ENCODE measurements around the gene VTI1A. TPM values are rescaled to one million over a fixed set of nuclear protein-coding genes. Genes with fewer than 3 reads are reported as not detected.

VTI1A gene
- total RNA-seq, 1 experiment from 2014 or later = 33.4 TPM

DNA sequence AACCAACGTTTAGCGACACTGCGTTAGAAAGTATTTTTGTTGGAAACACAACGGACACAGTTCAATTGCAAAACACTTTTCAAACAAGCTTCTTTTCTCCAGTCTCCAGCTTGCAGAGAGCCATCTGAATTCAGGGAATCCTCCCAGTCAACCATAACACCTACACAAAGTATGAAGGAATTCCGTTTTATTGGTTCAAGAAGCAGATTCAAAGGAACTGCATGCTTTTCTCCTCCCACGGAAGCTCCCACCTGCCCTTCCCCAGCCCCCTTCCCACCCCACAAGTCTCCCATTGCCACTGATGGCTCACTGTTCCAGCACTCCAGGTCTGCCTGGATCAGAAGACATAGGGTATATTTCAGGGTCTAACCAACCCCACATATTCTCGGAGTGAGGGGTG lies 312.5 kb downstream of the VTI1A start:
- H3K36me3 ChIP-seq = no peaks in the 10 kb centered on the region
- no peak overlapping the region for H3K27ac ChIP-seq
- DNase-seq (ENCODE audit: low read depth in 1 of 2, low spot score in 2 of 2) = no peak

GRCh38 chr10:112761256-112761655 lies 314.2 kb downstream of the VTI1A start:
- no peaks in the 10 kb centered on the region for H3K27me3 ChIP-seq (replicated peaks)
- H3K27ac ChIP-seq = no peak overlapping the region
- no peaks in the 10 kb centered on the region for H3K9me3 ChIP-seq (replicated peaks)
- H3K36me3 ChIP-seq = no peaks in the 10 kb centered on the region
- DNase-seq (ENCODE audit: low read depth in 1 of 2, low spot score in 2 of 2) = no peak
- H3K4me3 ChIP-seq = no peak overlapping the region
- peaks cover 16% of the 10 kb centered on the region for H3K4me1 ChIP-seq (replicated peaks)

More for the DNA sequence above, 312.5 kb downstream of the VTI1A start:
- no peaks in the 10 kb centered on the region for H3K27me3 ChIP-seq (replicated peaks)
- no peak overlapping the region for H3K4me3 ChIP-seq
- no peaks in the 10 kb centered on the region for H3K9me3 ChIP-seq (replicated peaks)
- H3K4me1 ChIP-seq (replicated peaks) = peaks cover 10% of the 10 kb centered on the region

- Histone ChIP-seq H3K4me3 (no peak overlapping the region), H3K4me1 (replicated peaks) (peaks cover 21% of the 10 kb centered on the region), H3K9me3 (replicated peaks) (no peaks in the 10 kb centered on the region), H3K36me3 (no peaks in the 10 kb centered on the region), H3K27me3 (replicated peaks) (no peaks in the 10 kb centered on the region), H3K27ac (peak overlapping the region; percentile 43)
- DNase-seq (ENCODE audit: low read depth in 1 of 2, low spot score in 2 of 2) = peak; percentile 94 to 95
Measured at GRCh38 chr10:112763916-112764520, 317.0 kb downstream of the VTI1A start.

- no peak for DNase-seq (ENCODE audit: low read depth in 1 of 2, low spot score in 2 of 2)
- Histone ChIP-seq H3K9me3 (replicated peaks) (no peaks in the 10 kb centered on the region), H3K4me1 (replicated peaks) (peaks cover 21% of the 10 kb centered on the region), H3K27ac (no peak overlapping the region), H3K36me3 (no peaks in the 10 kb centered on the region), H3K4me3 (no peak overlapping the region), H3K27me3 (replicated peaks) (no peaks in the 10 kb centered on the region)
Measured at GRCh38 chr10:112765717-112766235, 318.8 kb downstream of the VTI1A start.

GRCh38 chr10:112766636-112767035 lies 319.6 kb downstream of the VTI1A start:
- H3K36me3 ChIP-seq = no peaks in the 10 kb centered on the region
- no peak for DNase-seq (ENCODE audit: low read depth in 1 of 2, low spot score in 2 of 2)

DNA sequence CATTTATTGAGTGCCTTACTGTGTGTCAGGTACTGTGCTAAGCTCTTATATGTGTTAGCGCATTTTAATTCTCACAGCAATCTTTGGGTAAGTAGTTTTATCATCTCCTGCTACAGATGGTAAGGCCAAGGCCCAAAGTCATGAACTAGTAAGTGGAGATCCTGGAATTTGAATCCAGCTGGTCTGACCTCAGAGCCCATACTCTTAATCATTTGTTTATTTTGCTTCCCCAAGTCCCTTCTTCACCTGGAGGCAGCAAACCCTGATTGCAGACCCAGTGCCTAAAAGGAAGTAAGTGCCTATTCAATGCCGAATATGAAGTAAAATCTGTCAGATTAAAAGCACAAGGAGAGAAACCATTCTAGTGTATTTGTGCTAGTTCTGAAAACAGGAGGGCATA lies 320.1 kb downstream of the VTI1A start:
- no peaks in the 10 kb centered on the region for H3K36me3 ChIP-seq
- peaks cover 21% of the 10 kb centered on the region for H3K4me1 ChIP-seq (replicated peaks)
- H3K27ac ChIP-seq = no peak overlapping the region
- H3K4me3 ChIP-seq = no peak overlapping the region
- no peaks in the 10 kb centered on the region for H3K27me3 ChIP-seq (replicated peaks)
- no peaks in the 10 kb centered on the region for H3K9me3 ChIP-seq (replicated peaks)
- DNase-seq (ENCODE audit: low read depth in 1 of 2, low spot score in 2 of 2) = no peak

More at GRCh38 chr10:112766636-112767035, 319.6 kb downstream of the VTI1A start:
- Histone ChIP-seq H3K9me3 (replicated peaks) (no peaks in the 10 kb centered on the region), H3K27me3 (replicated peaks) (no peaks in the 10 kb centered on the region), H3K27ac (no peak overlapping the region), H3K4me3 (no peak overlapping the region), H3K4me1 (replicated peaks) (peaks cover 21% of the 10 kb centered on the region)

- Histone ChIP-seq H3K27me3 (replicated peaks) (no peaks in the 10 kb centered on the region), H3K9me3 (replicated peaks) (no peaks in the 10 kb centered on the region), H3K4me3 (no peak overlapping the region), H3K36me3 (no peaks in the 10 kb centered on the region), H3K4me1 (replicated peaks) (peaks cover 21% of the 10 kb centered on the region), H3K27ac (no peak overlapping the region)
- DNase-seq (ENCODE audit: low read depth in 1 of 2, low spot score in 2 of 2) = no peak
Measured at GRCh38 chr10:112768121-112768520, 321.1 kb downstream of the VTI1A start.

GRCh38 chr10:112769081-112769480 lies 322.1 kb downstream of the VTI1A start:
- Histone ChIP-seq H3K9me3 (replicated peaks) (no peaks in the 10 kb centered on the region), H3K27me3 (replicated peaks) (no peaks in the 10 kb centered on the region), H3K36me3 (no peaks in the 10 kb centered on the region), H3K4me1 (replicated peaks) (peaks cover 13% of the 10 kb centered on the region), H3K4me3 (no peak overlapping the region), H3K27ac (no peak overlapping the region)
- DNase-seq (ENCODE audit: low read depth in 1 of 2, low spot score in 2 of 2) = no peak

DNA sequence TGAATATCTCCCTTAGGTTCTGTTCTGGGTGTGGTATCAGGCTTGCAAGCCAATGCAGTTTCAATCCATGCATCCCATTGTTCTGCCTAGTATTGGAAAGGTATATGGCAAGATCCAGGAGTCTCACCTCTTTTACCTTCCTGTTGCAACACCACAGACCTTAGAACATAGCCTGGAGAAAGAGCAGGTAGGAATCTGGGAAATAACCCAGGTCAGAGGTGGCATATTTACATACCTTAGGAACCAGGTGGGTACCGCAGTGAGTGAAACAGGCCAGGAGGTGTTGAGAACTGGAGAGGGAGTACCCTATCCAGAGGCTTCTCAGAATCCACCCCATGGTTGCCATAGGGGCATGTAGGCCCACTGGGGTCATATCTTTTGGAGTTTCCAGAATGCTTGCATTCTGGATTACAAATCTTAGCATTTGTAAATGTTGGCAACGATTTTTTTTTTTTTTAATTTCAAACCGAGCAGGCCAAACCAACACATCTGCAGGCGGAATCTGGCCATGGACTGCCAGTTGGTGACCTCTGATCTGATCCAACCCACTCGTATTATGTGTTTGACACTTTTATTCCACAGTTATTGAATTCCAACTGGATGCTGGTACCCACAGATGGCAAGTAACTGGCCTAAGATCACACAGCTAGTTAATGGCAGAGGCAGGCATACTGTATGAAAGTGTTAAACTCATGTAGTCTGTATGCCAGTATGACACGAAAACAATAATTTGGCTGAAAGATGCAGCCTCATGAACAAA lies 322.8 kb downstream of the VTI1A start:
- H3K9me3 ChIP-seq (replicated peaks) = no peaks in the 10 kb centered on the region
- no peak overlapping the region for H3K4me3 ChIP-seq
- H3K4me1 ChIP-seq (replicated peaks) = peaks cover 7% of the 10 kb centered on the region
- no peak overlapping the region for H3K27ac ChIP-seq
- no peaks in the 10 kb centered on the region for H3K27me3 ChIP-seq (replicated peaks)
- no peak for DNase-seq (ENCODE audit: low read depth in 1 of 2, low spot score in 2 of 2)
- no peaks in the 10 kb centered on the region for H3K36me3 ChIP-seq

GRCh38 chr10:112771733-112772132 lies 324.7 kb downstream of the VTI1A start:
- DNase-seq (ENCODE audit: low read depth in 1 of 2, low spot score in 2 of 2) = no peak
- no peak overlapping the region for H3K4me3 ChIP-seq
- no peaks in the 10 kb centered on the region for H3K9me3 ChIP-seq (replicated peaks)
- H3K36me3 ChIP-seq = no peaks in the 10 kb centered on the region
- peaks cover 5% of the 10 kb centered on the region; the same call in 1 of the 2 replicates for H3K4me1 ChIP-seq (replicated peaks)
- H3K27ac ChIP-seq = no peak overlapping the region
- no peaks in the 10 kb centered on the region for H3K27me3 ChIP-seq (replicated peaks)

- Histone ChIP-seq H3K27ac (no peak overlapping the region), H3K36me3 (no peaks in the 10 kb centered on the region), H3K9me3 (replicated peaks) (no peaks in the 10 kb centered on the region), H3K4me1 (replicated peaks) (0 out of 2 replicates have a peak, but pooled peaks cover 3% of the 10 kb centered on the region), H3K27me3 (replicated peaks) (no peaks in the 10 kb centered on the region), H3K4me3 (no peak overlapping the region)
- no peak for DNase-seq (ENCODE audit: low read depth in 1 of 2, low spot score in 2 of 2)
Measured at GRCh38 chr10:112773783-112774182, 326.8 kb downstream of the VTI1A start.

- Histone ChIP-seq H3K36me3 (no peaks in the 10 kb centered on the region), H3K9me3 (replicated peaks) (no peaks in the 10 kb centered on the region), H3K27ac (no peak overlapping the region), H3K4me1 (replicated peaks) (0 out of 2 replicates have a peak, but pooled peaks cover 3% of the 10 kb centered on the region), H3K27me3 (replicated peaks) (no peaks in the 10 kb centered on the region), H3K4me3 (no peak overlapping the region)
- no peak for DNase-seq (ENCODE audit: low read depth in 1 of 2, low spot score in 2 of 2)
Measured at GRCh38 chr10:112774210-112774609, 327.2 kb downstream of the VTI1A start.

DNA sequence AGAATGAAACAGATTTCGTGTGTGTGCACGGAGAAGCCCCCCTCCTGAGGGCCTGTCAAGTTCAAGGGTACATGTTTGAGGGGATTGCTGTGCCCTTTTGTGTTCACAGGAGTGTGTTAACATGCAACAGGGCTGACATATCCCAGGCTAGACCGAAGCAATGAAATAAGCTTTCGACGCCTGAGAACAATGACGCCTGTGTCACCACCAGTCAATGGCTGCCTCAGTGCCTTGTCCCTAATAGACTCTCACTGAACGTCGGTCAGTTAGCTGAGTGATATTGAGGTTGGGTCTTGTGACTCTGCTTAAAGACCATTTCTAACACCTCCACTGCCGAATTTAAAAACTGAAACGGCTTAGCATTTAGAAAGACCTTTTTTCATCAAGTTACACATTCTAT lies 327.8 kb downstream of the VTI1A start:
- Histone ChIP-seq H3K4me3 (no peak overlapping the region), H3K27ac (no peak overlapping the region), H3K27me3 (replicated peaks) (no peaks in the 10 kb centered on the region), H3K36me3 (no peaks in the 10 kb centered on the region), H3K4me1 (replicated peaks) (0 out of 2 replicates have a peak, but pooled peaks cover 3% of the 10 kb centered on the region), H3K9me3 (replicated peaks) (no peaks in the 10 kb centered on the region)
- no peak for DNase-seq (ENCODE audit: low read depth in 1 of 2, low spot score in 2 of 2)

DNA sequence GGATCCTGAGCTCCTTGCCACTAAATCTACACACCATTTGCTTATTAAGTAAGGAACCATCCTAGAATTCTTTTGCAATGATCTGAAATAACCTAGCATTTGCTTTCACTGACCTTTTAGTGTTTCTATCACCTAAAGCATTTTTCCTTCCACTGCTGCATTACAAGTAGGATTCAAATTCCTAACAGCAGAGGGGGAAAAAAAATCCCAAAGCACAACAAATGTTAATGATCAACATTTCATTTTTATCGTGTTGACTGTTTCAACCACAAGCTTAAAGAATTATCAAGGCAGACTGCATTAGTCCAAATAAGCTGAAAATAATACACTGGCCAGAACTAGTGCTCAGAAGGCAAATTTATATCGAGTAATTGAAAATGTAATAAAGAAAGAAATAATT lies 328.4 kb downstream of the VTI1A start:
- Histone ChIP-seq H3K27me3 (replicated peaks) (no peaks in the 10 kb centered on the region), H3K9me3 (replicated peaks) (no peaks in the 10 kb centered on the region), H3K36me3 (no peaks in the 10 kb centered on the region), H3K27ac (no peak overlapping the region), H3K4me3 (no peak overlapping the region), H3K4me1 (replicated peaks) (0 out of 2 replicates have a peak, but pooled peaks cover 3% of the 10 kb centered on the region)
- no peak for DNase-seq (ENCODE audit: low read depth in 1 of 2, low spot score in 2 of 2)
